HG03060 (cell line): ENCODE measurements around the gene SCAF4.
"Not testable (repeated sequence)": the region's sequence is repeated elsewhere in the genome, so short reads cannot be mapped to it uniquely, and the experiment has no call there.

Source experiments
- ATAC-seq: cut with Tn5 transposase; IDR thresholded peaks from one replicate; pipeline ENCODE4 v1.9.1; 2021; ENCODE audit warnings: low read depth, moderate number of reproducible peaks; ENCODE audit not compliant: unreplicated experiment

The SCAF4 gene

DNA sequence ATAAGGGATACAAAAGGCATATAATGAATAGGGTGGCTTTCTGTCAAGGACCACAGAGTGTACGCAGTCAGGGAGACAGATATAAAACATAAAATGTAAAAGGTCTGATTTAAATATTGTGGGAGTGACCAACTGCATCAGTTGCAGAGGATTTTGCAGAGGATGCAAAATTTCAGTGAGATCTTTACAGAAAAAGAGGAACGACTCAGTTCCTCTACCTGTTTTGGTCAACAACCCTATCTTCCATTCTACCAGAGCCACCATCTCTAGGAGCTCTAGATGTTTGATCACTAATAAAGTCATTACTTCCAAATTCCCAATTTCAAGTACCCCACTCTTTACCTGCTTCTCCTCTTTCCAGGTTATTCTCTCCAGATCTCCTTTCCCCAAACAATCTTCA lies 56.0 kb downstream of the SCAF4 start:
- no peak for ATAC-seq

DNA sequence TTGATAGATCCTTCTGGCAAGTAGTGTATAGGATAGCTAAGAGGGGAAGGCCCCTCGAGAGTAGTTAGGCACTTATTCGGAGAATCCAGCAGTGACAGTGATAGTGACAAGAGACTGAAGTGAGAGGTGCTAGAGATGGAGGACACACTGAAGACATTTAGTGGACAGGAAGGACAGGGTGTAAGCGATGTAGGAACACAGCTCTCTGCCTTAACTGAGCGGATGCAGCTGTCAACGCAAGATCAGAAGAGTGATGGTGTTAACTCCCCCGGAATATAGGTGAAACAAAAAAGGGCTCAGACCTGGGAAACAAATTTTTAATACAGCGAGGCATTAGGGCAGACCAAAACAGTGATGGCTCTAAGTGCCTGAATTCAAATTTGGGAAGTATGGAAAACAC lies 56.6 kb downstream of the SCAF4 start:
- no peak for ATAC-seq

DNA sequence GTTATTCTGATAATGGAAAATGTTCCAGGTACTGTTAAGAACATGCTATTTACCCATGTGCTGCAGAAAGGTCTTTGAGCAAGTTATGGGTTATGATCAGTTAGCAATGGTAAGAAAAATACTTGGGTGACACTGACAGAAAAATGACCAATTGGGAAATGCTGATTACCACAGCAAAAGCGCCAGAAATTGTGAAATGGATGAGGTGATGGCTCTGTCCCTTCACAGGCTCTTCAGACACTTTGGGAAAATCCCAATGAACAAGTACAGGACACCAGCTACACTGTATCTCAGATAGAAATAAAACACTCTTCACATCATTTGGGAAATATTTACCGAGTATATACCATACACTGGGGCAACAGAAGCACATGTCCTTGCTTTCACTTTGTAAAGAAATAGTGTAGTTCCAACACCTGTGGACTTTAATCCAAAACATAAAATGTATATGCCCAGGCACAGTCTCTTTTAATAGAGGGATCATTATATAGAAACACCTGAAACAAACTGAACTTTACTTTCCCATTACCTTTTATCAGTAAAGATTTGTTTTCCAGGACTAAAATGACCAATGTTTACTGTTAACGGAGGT lies 58.5 kb downstream of the SCAF4 start:
- no peak for ATAC-seq

DNA sequence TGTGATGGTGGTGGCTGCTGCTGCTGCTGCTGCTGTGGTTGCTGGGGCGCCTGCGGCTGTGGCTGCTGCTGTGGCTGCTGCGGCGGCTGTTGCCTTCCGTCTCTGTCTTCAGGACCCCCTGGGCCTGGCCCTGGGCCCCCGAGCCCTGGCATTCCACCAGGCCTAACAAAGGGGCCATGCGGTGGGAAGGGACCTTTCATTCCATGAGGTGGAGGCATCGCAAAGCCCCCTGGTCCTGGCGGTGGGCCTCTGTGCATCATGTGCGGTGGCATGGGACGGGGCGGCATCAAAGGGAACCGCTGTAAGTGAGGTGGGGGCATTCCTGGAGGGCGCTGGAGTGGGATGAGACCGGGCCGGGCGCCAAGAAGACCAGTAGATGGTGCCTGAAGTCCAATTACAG lies 60.0 kb downstream of the SCAF4 start:
- ATAC-seq = no peak

DNA sequence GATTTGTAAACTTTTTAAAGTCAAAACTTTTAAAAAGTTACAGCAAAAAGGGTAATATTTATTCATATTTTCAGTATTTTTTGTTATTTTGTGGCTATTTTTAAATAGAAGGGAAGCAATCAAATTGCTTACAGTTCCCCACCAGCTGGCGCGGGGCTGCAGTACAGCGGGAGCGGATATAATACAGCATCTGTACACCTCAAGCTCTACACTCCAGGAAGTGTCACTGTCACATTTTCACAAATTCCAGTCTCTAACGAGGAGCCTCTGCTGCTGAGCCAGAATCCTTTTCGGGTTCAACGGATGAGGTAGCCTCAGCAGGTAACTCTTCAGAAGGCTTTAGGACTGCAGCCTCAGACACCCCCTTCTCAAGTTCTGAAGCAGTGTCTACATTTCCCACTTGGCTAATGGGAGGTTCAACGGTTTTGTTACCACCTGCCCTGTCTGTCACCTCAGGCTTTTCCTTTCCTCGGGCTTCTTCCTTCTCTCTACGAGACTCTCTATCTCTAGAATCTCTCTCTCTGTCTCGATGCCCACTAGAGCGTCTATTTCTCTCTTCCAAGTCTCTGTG lies 60.7 kb downstream of the SCAF4 start:
- no peak for ATAC-seq

DNA sequence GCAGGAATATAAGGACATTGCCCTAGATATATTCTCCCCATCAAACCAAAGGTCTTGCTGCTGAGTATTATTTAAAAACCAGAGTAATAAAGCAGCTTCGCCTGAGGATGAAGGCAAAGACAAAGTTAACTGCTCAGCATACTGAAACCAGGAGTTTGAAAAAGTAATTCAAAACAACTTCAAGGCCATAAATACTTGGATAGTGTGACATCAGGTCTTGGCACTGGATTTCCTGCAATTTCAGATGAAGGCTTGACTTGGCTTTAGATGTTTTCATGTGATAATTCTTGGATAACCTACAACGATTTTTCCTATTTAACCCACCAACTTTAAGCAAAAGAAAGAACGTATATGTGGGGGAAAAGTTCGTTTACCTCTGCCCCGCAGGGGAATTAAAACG lies 61.8 kb downstream of the SCAF4 start:
- ATAC-seq = no peak

DNA sequence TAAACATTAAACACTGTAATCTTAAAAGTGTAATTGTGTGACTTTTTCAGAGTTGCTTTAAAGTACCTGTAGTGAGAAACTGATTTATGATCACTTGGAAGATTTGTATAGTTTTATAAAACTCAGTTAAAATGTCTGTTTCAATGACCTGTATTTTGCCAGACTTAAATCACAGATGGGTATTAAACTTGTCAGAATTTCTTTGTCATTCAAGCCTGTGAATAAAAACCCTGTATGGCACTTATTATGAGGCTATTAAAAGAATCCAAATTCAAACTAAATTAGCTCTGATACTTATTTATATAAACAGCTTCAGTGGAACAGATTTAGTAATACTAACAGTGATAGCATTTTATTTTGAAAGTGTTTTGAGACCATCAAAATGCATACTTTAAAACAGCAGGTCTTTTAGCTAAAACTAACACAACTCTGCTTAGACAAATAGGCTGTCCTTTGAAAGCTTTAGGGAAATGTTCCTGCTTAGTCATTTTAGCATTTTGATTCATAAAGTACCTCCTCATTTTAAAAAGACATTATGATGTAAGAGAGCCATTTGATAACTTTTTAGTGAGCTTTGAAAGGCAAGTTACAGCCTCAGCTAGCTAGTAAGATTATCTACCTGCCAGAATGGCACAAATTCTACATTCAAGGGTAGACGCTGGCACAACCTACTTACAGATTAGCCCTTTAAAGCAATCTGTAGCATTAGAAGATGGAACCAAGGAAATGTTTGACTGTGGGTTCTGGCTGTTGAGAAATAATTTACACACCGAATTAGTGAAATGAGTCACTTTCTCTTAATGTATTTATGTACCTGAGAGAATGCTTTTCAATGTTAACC lies 63.0 kb downstream of the SCAF4 start:
- ATAC-seq = no peak

DNA sequence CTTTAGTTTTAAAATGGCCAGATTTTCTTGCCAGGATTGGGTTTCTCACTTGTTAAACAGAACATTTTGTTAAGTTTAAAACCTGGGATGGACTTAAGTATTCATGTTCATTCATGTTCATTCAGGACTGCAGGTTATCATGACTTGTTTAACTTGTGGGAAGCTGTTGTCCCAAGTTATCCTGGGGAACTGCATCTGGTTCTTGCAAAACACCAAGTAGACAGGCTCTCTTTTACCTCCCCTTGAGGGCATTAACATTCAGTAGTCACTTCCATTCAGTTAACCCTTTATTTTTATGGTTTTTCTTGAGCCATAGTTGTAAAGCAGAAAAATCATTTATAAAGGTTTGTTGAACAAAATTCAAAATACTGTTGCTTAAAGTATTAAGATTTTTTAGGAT lies 64.3 kb downstream of the SCAF4 start:
- no peak for ATAC-seq

DNA sequence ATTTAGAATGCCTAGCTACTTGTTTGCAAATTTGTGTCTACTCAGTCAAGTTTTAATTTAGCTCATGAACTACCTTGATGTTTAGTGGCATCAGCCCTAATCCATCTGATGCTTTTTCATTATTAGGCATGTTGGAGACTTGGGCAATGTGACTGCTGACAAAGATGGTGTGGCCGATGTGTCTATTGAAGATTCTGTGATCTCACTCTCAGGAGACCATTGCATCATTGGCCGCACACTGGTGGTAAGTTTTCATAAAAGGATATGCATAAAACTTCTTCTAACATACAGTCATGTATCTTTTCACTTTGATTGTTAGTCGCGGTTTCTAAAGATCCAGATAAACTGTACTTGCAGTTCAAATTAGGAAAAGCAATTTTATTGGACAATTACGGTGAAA lies 64.8 kb downstream of the SCAF4 start:
- no peak for ATAC-seq

DNA sequence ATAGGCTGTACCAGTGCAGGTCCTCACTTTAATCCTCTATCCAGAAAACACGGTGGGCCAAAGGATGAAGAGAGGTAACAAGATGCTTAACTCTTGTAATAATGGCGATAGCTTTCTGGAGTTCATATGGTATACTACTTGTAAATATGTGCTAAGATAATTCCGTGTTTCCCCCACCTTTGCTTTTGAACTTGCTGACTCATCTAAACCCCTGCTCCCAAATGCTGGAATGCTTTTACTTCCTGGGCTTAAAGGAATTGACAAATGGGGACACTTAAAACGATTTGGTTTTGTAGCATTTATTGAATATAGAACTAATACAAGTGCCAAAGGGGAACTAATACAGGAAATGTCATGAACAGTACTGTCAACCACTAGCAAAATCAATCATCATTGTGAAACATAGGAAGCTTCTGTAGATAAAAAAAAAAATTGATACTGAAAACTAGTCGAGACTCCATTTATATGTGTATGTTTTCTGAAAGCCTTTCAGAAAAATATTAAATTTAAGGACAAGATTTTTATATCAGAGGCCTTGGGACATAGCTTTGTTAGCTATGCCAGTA lies 65.4 kb downstream of the SCAF4 start:
- no peak for ATAC-seq

DNA sequence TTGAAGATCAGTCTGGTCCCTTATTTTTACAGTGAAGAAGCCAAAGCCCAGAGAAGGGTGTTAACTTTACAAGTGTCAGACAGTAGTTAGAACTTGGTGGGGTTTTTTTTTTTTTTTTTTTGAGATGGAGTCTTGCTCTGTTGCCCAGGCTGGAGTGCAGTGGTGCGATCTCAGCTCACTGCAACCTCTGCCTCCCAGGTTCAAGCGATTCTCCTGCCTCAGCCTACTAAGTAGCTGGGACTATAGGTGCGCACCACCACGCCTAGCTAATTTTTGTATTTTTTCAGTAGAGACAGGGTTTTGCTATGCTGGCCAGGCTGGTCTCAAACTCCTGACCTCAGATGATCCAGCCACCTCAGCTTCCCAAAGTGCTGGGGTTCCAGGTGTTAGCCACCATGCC lies 66.0 kb downstream of the SCAF4 start:
- ATAC-seq = not testable (repeated sequence)

DNA sequence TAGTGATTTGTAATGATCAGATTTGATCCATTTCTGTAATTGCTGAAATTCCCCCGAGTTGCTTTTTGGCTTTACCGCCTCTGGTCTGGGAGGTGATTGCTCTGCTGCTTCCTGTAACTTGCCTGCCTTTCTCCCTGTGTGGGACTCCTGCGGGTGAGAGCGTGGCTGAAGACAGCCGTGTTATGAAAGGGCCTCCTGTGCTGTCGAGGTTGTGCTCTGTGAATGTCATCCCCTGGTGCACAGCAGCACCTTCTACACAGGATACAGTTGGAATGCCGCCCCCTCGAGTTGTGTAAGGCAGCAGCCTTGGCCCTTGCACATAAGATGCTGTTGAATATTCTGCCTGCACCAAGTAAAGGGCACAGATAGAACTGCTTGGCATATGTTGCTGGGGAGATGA lies 66.5 kb downstream of the SCAF4 start:
- ATAC-seq = no peak

DNA sequence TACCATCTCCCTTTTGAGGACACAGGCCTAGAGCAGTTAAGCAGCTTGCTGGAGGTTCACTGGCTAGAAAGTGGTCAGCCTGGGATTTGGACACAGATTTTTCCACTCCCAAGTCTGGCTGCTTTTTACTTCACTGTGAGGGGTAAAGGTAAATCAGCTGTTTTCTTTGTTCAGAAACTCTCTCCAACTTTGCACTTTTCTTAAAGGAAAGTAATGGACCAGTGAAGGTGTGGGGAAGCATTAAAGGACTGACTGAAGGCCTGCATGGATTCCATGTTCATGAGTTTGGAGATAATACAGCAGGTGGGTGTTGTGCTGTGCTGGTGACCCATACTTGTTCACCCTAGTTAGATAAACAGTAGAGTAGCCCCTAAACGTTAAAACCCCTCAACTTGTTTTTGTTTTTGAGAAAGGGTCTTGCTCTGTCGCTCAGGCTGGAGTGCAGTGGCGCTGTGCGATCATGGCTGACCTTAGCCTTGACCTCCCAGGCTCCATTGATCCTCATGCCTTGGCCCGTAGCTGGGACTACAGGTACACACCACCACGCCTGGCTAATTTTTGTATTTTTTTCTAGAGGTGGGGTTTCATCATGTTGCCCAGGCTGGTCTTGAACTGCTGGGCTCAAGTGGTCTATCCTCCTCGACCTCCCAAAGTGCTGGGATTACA lies 68.2 kb downstream of the SCAF4 start:
- ATAC-seq = no peak

DNA sequence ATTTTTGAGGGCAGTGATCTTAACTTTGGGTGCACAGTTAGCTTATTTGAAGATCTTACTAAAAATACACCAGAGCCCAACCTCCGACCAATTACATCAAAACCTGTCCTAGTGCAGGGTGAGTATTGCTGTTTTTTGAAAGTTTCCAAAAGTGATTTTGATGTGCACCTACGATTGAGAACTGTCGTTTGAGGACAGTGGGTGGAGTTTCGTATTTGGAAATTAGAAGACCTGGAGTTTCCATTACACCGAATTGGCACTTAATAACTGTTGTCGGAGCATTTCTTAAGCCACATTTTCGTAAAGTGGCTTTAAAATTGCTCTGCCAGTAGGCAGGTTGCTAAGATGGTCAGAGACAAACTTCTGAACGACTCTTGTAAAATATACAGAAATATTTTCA lies 71.3 kb downstream of the SCAF4 start:
- ATAC-seq = no peak

DNA sequence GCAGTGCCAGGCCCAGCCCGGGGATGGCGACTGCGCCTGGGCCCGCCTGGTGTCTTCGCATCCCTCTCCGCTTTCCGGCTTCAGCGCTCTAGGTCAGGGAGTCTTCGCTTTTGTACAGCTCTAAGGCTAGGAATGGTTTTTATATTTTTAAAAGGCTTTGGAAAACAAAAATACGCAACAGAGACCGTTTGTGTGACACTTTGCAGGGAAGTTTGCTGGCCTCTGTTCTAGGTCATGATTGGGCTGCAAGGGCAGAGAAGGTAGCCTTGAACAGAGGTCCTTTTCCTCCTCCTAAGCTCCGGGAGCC lies 71.7 kb downstream of the SCAF4 start:
- peak; percentile 11 for ATAC-seq

DNA sequence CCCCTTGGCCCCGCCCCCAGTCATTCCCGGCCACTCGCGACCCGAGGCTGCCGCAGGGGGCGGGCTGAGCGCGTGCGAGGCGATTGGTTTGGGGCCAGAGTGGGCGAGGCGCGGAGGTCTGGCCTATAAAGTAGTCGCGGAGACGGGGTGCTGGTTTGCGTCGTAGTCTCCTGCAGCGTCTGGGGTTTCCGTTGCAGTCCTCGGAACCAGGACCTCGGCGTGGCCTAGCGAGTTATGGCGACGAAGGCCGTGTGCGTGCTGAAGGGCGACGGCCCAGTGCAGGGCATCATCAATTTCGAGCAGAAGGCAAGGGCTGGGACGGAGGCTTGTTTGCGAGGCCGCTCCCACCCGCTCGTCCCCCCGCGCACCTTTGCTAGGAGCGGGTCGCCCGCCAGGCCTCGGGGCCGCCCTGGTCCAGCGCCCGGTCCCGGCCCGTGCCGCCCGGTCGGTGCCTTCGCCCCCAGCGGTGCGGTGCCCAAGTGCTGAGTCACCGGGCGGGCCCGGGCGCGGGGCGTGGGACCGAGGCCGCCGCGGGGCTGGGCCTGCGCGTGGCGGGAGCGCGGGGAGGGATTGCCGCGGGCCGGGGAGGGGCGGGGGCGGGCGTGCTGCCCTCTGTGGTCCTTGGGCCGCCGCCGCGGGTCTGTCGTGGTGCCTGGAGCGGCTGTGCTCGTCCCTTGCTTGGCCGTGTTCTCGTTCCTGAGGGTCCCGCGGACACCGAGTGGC lies 72.2 kb downstream of the SCAF4 start, which contains the start of gene SOD1:
Gene SOD1 (plus strand): TSS at position 158 of the 723 bp plus-strand sequence. CDS start 77 bp downstream, at position 235.
- peak; percentile 76 for ATAC-seq

DNA sequence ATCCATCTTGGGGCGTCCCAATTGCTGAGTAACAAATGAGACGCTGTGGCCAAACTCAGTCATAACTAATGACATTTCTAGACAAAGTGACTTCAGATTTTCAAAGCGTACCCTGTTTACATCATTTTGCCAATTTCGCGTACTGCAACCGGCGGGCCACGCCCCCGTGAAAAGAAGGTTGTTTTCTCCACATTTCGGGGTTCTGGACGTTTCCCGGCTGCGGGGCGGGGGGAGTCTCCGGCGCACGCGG lies 72.7 kb downstream of the SCAF4 start:
- ATAC-seq = no peak

DNA sequence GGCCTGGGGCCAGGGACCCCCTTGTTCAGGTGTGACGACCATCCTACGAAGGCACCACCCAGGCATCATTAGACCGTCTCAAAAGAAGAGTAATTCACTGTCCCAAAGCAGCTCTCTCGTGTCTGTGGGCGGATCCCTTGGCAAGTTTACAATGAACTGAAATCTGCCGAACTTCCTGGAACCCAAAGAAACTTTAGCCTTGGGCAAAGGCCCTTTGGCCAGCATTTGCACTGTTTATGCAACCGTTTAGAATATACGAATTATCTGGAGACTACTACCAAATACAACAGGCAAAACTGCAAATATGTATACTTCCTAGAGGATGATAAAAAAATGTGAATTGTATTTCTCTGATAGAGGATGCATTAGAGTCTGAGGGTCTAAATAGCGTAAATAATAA lies 73.9 kb downstream of the SCAF4 start:
- no peak for ATAC-seq

DNA sequence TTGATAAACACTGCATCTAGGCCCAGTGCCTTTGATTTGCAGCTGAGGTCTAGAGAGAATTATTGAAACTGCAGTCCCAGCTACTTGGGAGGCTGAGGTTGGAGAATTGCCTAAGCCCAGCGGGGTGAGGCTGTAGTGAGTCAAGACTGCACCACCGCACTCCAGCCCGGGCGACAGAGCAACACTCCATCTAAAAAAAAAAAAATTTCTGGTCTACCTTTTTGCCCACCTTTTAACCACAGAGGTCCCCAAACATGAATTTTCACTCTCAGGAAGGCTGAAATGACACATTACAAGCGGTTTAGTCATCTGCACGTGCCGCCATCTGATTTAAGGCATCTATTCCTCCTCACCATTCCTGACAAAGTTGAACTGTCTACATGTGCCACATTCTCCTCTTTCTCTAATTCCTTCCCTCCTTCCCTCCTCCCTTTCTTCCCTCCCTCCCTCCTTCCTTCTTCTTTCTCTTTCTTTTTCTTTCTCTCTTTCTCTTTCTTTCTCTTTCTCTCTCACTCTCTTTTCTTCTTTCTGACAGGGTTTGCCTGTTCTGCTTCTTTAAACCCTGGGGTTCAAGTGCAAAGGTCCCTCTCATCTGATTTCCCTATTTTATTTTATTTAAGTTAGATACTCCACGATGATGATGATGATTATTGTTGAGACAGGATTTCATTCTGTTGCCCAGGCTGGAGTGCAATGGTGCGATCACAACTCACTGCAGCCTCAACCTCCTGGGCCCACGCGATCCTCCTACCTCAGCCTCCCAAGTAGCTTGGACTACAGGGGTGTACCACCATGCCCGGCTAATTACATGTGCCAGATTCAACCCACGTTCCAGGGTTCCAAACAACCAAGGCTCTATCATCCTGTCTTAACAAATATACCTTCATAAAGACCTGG lies 75.5 kb downstream of the SCAF4 start:
- no peak for ATAC-seq
